MM.1S (cell line): ENCODE results near the gene NEDD4.

ENCODE experiments used
- DNase-seq: peaks from one replicate; pipeline ENCODE4 v3.0.0-alpha.2; 2015
- H2AFZ ChIP-seq: fragments of 300-600 bp; sonication (generic); 2 replicates; pipeline ENCODE4 v1.6.0; 2016; ENCODE audit warnings: antibody characterized with exemption, low read length
- H3F3A ChIP-seq: fragments of 300-600 bp; sonication (generic); 2 replicates; pipeline ENCODE4 v1.6.1; 2016; ENCODE audit warnings: mild to moderate bottlenecking, antibody characterized with exemption, low read length, moderate library complexity, mixed read lengths; ENCODE audit not compliant: insufficient read depth
- H3K27ac ChIP-seq: fragments of 300-600 bp; sonication (generic); 2 replicates; pipeline ENCODE4 v1.5.1; 2016; ENCODE audit warnings: mild to moderate bottlenecking, low read length
- H3K27me3 ChIP-seq: fragments of 300-600 bp; sonication (generic); replicated peaks from 2 replicates; pipeline ENCODE4 v1.6.0; 2016; ENCODE audit warnings: low read length; ENCODE audit not compliant: insufficient read depth
- H3K36me3 ChIP-seq: fragments of 300-600 bp; sonication (generic); replicated peaks from 2 replicates; pipeline ENCODE4 v1.6.1; 2016; ENCODE audit warnings: mild to moderate bottlenecking, low read length, mixed read lengths; ENCODE audit not compliant: insufficient read depth
- H3K4me1 ChIP-seq: fragments of 300-600 bp; sonication (generic); 2 replicates; pipeline ENCODE4 v1.6.1; 2016; ENCODE audit warnings: low read length, mixed read lengths
- H3K4me2 ChIP-seq: fragments of 300-600 bp; sonication (generic); 2 replicates; pipeline ENCODE4 v1.6.0; 2016; ENCODE audit warnings: low read depth, low read length
- H3K4me3 ChIP-seq: fragments of 300-600 bp; sonication (generic); 2 replicates; pipeline ENCODE4 v1.5.1; 2016; ENCODE audit warnings: low read length, mixed read lengths
- H3K79me2 ChIP-seq: fragments of 300-600 bp; sonication (generic); 2 replicates; pipeline ENCODE4 v1.6.1; 2016; ENCODE audit warnings: mixed run types, low read length, mixed read lengths
- H3K9ac ChIP-seq: fragments of 300-600 bp; sonication (generic); 2 replicates; pipeline ENCODE4 v1.6.1; 2016; ENCODE audit warnings: low read length, mixed read lengths
- H3K9me2 ChIP-seq: fragments of 300-600 bp; sonication (generic); replicated peaks from 2 replicates; pipeline ENCODE4 v1.6.1; 2016; ENCODE audit warnings: mild to moderate bottlenecking, low read length, mixed read lengths; ENCODE audit not compliant: insufficient read depth
- H3K9me3 ChIP-seq: fragments of 300-600 bp; sonication (generic); replicated peaks from 2 replicates; pipeline ENCODE4 v1.6.1; 2016; ENCODE audit warnings: mild to moderate bottlenecking, low read length, mixed read lengths; ENCODE audit not compliant: insufficient read depth
- H4K20me1 ChIP-seq: fragments of 300-600 bp; sonication (generic); 2 replicates; pipeline ENCODE4 v1.6.1; 2016; ENCODE audit warnings: mild to moderate bottlenecking, low read length, moderate library complexity, mixed read lengths; ENCODE audit not compliant: insufficient read depth
- CTCF ChIP-seq: fragments of 300-600 bp; sonication (generic); IDR thresholded peaks from 2 replicates; pipeline ENCODE4 v1.5.1; 2016; ENCODE audit warnings: antibody characterized with exemption, low read length, mixed read lengths
- EZH2 ChIP-seq: fragments of 300-600 bp; sonication (generic); optimal IDR thresholded peaks from 2 replicates; pipeline ENCODE3; 2017; ENCODE audit warnings: low read depth, mild to moderate bottlenecking, antibody characterized with exemption, low read length, mixed read lengths
- EZH2phosphoT487 ChIP-seq: fragments of 300-600 bp; sonication (generic); IDR thresholded peaks from 2 replicates; pipeline ENCODE4 v1.6.1; 2018; ENCODE audit warnings: antibody characterized with exemption, low read length

The NEDD4 gene

GRCh38 chr15:56019819-56020486 is 26.5 kb upstream of the NEDD4 start:
- Histone ChIP-seq H3F3A (no peaks in the 10 kb centered on the region), H3K9ac (no peak overlapping the region), H3K4me2 (no peak overlapping the region), H3K27ac (no peak overlapping the region), H4K20me1 (no peaks in the 10 kb centered on the region), H3K27me3 (no peaks in the 10 kb centered on the region), H3K4me1 (no peaks in the 10 kb centered on the region), H3K36me3 (no peaks in the 10 kb centered on the region), H2AFZ (no peak overlapping the region), H3K9me2 (no peaks in the 10 kb centered on the region), H3K9me3 (no peaks in the 10 kb centered on the region), H3K79me2 (no peaks in the 10 kb centered on the region), H3K4me3 (no peak overlapping the region)
- DNase-seq = no peak
- TF ChIP-seq CTCF (no peak), EZH2 (no peak), EZH2phosphoT487 (no peak)

- no peaks in the 10 kb centered on the region for H3K79me2 ChIP-seq
- H2AFZ ChIP-seq = no peak overlapping the region
- no peaks in the 10 kb centered on the region for H4K20me1 ChIP-seq
- no peaks in the 10 kb centered on the region for H3K27me3 ChIP-seq
- DNase-seq = no peak
- H3F3A ChIP-seq = no peaks in the 10 kb centered on the region
- TF ChIP-seq EZH2phosphoT487 (no peak), CTCF (no peak), EZH2 (no peak)
- no peaks in the 10 kb centered on the region for H3K9me3 ChIP-seq
- H3K36me3 ChIP-seq = no peaks in the 10 kb centered on the region
- H3K4me3 ChIP-seq = no peak overlapping the region
- no peak overlapping the region for H3K27ac ChIP-seq
- H3K9ac ChIP-seq = no peak overlapping the region
- no peaks in the 10 kb centered on the region for H3K9me2 ChIP-seq
- no peaks in the 10 kb centered on the region for H3K4me1 ChIP-seq
- no peak overlapping the region for H3K4me2 ChIP-seq
Measured at GRCh38 chr15:56019060-56019793, 25.8 kb upstream of the NEDD4 start.

GRCh38 chr15:56017920-56018319 is 24.5 kb upstream of the NEDD4 start:
- no peak for DNase-seq
- Histone ChIP-seq H3K36me3 (no peaks in the 10 kb centered on the region), H3K4me3 (no peak overlapping the region), H3K9me2 (no peaks in the 10 kb centered on the region), H3K27ac (no peak overlapping the region), H3F3A (no peaks in the 10 kb centered on the region), H3K79me2 (no peaks in the 10 kb centered on the region), H4K20me1 (no peaks in the 10 kb centered on the region), H3K27me3 (no peaks in the 10 kb centered on the region), H2AFZ (no peak overlapping the region), H3K4me2 (no peak overlapping the region), H3K4me1 (no peaks in the 10 kb centered on the region), H3K9me3 (no peaks in the 10 kb centered on the region), H3K9ac (no peak overlapping the region)
- no peak for TF ChIP-seq EZH2phosphoT487
- no peak for TF ChIP-seq CTCF
- TF ChIP-seq EZH2 = no peak
